ENCODE data around the gene ENTPD5. TPM values are rescaled to one million over a fixed set of nuclear protein-coding genes. Genes with fewer than 3 reads are reported as not detected.

Gene ENTPD5
- total and polyA plus RNA-seq, 2 of the 4 experiments (the other 2 are of a cell fraction), result 7.3 to 8.1 TPM

GRCh38 chr14:74015176-74015575, 3.9 kb downstream of the ENTPD5 start:
- intact Hi-C loops (cut with micrococcal nuclease), result no loop called here
- BruUV-seq (replicated peaks), result no TSS peak
- Histone ChIP-seq H2AK5ac (ENCODE audit: low read depth, low read length) (no peak overlapping the region), H3K4me1 (ENCODE audit: control insufficient read depth, insufficient read depth, low read length) (peaks cover 4% of the 10 kb centered on the region; the same call in 1 of the 2 replicates), H3K14ac (replicated peaks; ENCODE audit: low read depth, low read length) (no peak overlapping the region), H4K91ac (ENCODE audit: insufficient read depth, low read depth, low read length) (no peak overlapping the region), H3K4ac (ENCODE audit: low read depth, low read length) (no peak overlapping the region), H3K79me1 (ENCODE audit: low read depth in 1 of 2, low read length in 2 of 2) (peaks cover 0 to 15% of the 10 kb centered on the region in 2 experiments; a peak in 1 of 4 replicates), H3K27ac (ENCODE audit: insufficient read depth, low read length) (no peak overlapping the region), H3K4me2 (ENCODE audit: low read depth, low read length) (no peak overlapping the region), H3K9ac (ENCODE audit: low read depth, low read length) (no peak overlapping the region), H3K56ac (ENCODE audit: extremely low read depth, insufficient read depth, low read length) (no peak overlapping the region), H3K4me3 (ENCODE audit: insufficient read depth, low read depth, low read length) (no peak overlapping the region), H2BK20ac (ENCODE audit: low read depth, low read length) (no peak overlapping the region), H4K8ac (ENCODE audit: low read depth in 2 of 2, low read length in 2 of 2) (no peak overlapping the region), H2BK5ac (ENCODE audit: low read depth, low read length, poor library complexity, severe bottlenecking) (no peak overlapping the region), H2BK120ac (ENCODE audit: low read depth, low read length) (no peak overlapping the region), H3K9me1 (ENCODE audit: insufficient read depth, low read length) (no peaks in the 10 kb centered on the region), H3K27me3 (ENCODE audit: control insufficient read depth, insufficient read depth, low read length) (no peaks in the 10 kb centered on the region), H2AFZ (replicated peaks; ENCODE audit: low read length, poor library complexity) (no peak overlapping the region), H4K5ac (ENCODE audit: low read depth, low read length) (no peak overlapping the region), H3K36me3 (ENCODE audit: control insufficient read depth, insufficient read depth, low read length) (peaks cover 5% of the 10 kb centered on the region; the same call in 1 of the 2 replicates), H3K9me3 (ENCODE audit: control insufficient read depth, insufficient read depth, low read length) (no peaks in the 10 kb centered on the region), H3K18ac (ENCODE audit: low read depth, low read length) (no peak overlapping the region), H2AK9ac (replicated peaks; ENCODE audit: low read depth, low read length, poor library complexity) (no peak overlapping the region), H3K23ac (ENCODE audit: low read depth, low read length) (no peak overlapping the region), H2BK15ac (ENCODE audit: low read depth, low read length) (no peak overlapping the region), H4K20me1 (ENCODE audit: insufficient read depth, low read length) (no peaks in the 10 kb centered on the region; the same call in 1 of the 2 replicates)
- dilution Hi-C loops (cut with HindIII; ENCODE audit: low sequenced_read_pairs, unreplicated experiment), result no loop called here
- no peak for DNase-seq
- TF ChIP-seq MAFK (IDR thresholded peaks at IDR 0.05; ENCODE audit: low read depth, low read length) (no peak), POLR2A (IDR thresholded peaks at IDR 0.05; ENCODE audit: low read depth, low read length) (no peak), CEBPB (IDR thresholded peaks at IDR 0.05; ENCODE audit: low read depth, low read length) (no peak), CHD1 (IDR thresholded peaks at IDR 0.05; ENCODE audit: low read depth, low read length) (no peak), FOS (IDR thresholded peaks at IDR 0.05; ENCODE audit: low read depth, low read length) (no peak)
- ChIA-PET CTCF (no interaction called here), POLR2A (ENCODE audit: unreplicated experiment) (no interaction called here)
- in situ Hi-C loops (cut with MboI; ENCODE audit: low sequenced_read_pairs), result no loop called here
- WGBS, 2 experiments (ENCODE audit: extremely low coverage in 2 of 2, insufficient read length in 1 of 2), result no CpG with 5 or more reads among the region's 3 CpGs
- ATAC-seq (ENCODE audit: low read depth), result no peak
